Stimulated activated effector memory CD8-positive, alpha-beta T cell treated with anti-CD3 and anti-CD28 coated beads, Interleukin-12 subunit alpha, Interleukin-12 subunit beta, amount 100 ng/mL, for 72 hours (primary cell): ENCODE measurements around the gene RHBDF2.

Experiments
- ATAC-seq: fragments of 150-1000 bp; cut with Tn5 transposase; 2 replicates; pipeline ENCODE4 v1.10.0; 2021
- DNase-seq, 2 donors: peaks; one replicate each; pipeline ENCODE4 v3.0.0; 2021 to 2022; ENCODE audit warnings: low spot score in 2 of 2
- H3K27ac Mint-ChIP-seq: one replicate; pipeline ENCODE4 v1.8.0; 2022; ENCODE audit warnings: mild to moderate bottlenecking, mixed read lengths
- H3K36me3 Mint-ChIP-seq: one replicate; pipeline ENCODE4 v1.8.0; 2022; ENCODE audit warnings: mild to moderate bottlenecking, mixed read lengths
- H3K4me1 Mint-ChIP-seq: one replicate; pipeline ENCODE4 v1.8.0; 2022; ENCODE audit warnings: mixed read lengths
- H3K4me3 Mint-ChIP-seq: one replicate; pipeline ENCODE4 v1.8.0; 2022; ENCODE audit warnings: mild to moderate bottlenecking, mixed read lengths
- H3K9me3 Mint-ChIP-seq: one replicate; pipeline ENCODE4 v1.8.0; 2022; ENCODE audit warnings: mixed read lengths

Gene RHBDF2

DNA sequence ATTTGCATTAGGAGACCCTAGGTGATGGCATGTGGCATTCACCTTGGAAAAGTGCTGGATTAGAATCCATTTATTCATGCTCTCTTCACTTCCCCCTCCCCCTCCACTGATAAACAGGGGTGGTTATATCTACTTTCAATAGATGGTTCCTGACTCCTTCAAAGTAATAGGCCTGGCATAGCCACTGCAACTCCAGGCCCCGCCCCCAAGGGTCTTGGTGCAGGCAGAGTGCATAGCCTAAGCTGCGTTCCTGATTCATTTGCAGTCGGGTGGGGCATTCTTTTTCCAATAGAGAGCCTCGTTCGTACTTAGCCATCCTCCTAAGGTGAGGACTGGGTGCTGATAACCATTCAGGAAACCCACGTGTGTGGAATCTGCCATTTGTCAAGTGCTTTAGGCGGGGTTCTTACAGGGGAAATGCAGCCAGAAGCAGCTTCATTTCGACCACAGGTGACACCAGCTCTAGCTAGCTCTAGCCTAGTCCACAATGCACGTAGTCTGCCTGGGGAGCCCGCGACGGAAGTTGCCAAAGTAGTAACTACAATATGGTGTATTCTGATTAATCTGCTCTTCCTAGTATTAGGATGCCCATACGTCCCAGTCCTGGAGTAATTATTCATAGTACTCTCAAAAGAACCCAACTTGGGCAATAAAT, 59.4 kb downstream of the RHBDF2 start:
- DNase-seq = no peak
- Mint-ChIP-seq H3K27ac (peak overlapping the region; percentile 80), H3K4me1 (peaks cover 79% of the 10 kb centered on the region), H3K36me3 (no peaks in the 10 kb centered on the region), H3K4me3 (no peak overlapping the region), H3K9me3 (no peaks in the 10 kb centered on the region)
- no peak for ATAC-seq

DNA sequence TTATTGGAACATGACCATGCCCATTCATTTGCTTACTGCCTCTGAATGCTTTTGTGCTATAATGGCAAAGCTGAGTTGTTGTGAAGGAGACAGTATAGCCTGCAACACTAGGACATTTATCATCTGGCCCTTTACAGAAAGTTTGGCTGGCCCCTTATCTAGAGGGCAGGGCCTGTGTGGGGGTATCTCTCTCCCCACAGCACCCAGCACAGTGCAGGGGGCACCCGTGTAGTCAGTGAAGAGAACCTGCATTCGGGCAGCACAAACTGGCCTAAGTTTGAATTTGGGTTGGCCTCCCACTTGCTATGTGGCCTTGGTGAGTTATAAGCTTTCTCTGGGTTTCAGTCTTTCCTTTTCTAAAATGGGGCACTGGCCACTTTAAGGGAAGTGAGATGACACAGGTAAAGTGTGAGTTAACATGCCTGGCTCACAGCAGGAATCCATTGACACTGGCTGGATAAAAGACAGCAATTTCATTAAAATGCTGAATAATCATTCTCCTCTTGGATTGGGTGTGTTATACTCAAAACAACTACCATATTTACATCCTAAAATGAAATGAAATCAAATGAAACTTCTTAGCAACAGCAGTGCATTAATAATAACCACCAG, 60.4 kb downstream of the RHBDF2 start:
- no peak overlapping the region for H3K27ac Mint-ChIP-seq
- H3K9me3 Mint-ChIP-seq = no peaks in the 10 kb centered on the region
- DNase-seq = no peak
- ATAC-seq = no peak
- no peaks in the 10 kb centered on the region for H3K36me3 Mint-ChIP-seq
- peaks cover 75% of the 10 kb centered on the region for H3K4me1 Mint-ChIP-seq
- H3K4me3 Mint-ChIP-seq = no peak overlapping the region

DNA sequence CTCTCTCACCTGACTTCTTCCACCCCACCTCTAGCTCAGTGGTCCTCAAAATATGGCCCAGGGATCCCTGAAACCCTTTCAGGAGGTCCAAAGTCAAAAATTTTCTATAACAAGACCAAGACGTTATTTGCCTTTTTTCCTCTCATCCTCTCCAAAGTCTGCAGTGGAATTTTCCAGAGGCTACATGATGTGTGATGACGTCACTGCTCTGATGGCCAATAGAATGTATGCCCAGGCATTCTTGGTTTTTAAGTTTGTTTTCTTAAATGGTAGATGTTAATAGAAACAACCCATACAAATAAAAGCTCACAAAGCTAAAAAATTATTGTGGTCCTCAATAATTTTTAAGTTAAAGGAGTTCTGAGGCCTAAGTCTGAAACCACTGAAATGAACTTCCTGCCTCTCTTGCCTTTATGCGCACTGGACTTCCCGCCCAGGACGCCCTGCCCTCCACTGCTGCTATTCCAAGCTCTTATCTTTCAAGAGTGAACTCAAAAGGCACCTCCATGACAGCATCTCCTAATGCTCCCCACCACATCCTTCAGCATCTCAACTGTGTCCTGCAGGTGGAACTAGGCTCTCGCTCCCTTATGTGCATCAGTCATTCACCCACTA, 61.8 kb downstream of the RHBDF2 start:
- Mint-ChIP-seq H3K4me3 (no peak overlapping the region), H3K4me1 (peaks cover 60% of the 10 kb centered on the region), H3K36me3 (peaks cover 2% of the 10 kb centered on the region), H3K27ac (peak overlapping the region; percentile 4), H3K9me3 (no peaks in the 10 kb centered on the region)
- no peak for DNase-seq
- ATAC-seq = no peak

DNA sequence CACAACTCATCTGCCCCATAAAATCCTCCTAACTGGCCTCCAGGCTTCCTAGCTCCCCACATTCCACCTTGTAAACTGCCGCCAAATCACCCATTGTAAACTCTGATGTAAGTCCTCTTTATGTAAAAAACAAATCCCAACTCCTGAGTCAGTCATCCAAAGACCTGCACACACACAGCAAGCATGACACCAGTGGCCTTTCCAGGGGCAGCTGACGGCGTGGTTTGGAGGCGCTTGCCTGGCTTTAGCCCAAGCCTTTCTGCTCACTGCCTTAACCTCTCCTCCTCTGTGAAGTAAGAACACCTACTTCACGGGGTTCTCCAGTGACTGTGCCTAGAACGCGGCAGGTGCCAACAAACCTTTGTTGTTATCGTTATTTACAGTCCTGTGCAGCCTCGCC, 62.3 kb downstream of the RHBDF2 start:
- H3K36me3 Mint-ChIP-seq = peaks cover 7% of the 10 kb centered on the region
- peaks cover 55% of the 10 kb centered on the region for H3K4me1 Mint-ChIP-seq
- H3K9me3 Mint-ChIP-seq = no peaks in the 10 kb centered on the region
- no peak overlapping the region for H3K27ac Mint-ChIP-seq
- ATAC-seq (no peak), DNase-seq (no peak)
- H3K4me3 Mint-ChIP-seq = no peak overlapping the region

DNA sequence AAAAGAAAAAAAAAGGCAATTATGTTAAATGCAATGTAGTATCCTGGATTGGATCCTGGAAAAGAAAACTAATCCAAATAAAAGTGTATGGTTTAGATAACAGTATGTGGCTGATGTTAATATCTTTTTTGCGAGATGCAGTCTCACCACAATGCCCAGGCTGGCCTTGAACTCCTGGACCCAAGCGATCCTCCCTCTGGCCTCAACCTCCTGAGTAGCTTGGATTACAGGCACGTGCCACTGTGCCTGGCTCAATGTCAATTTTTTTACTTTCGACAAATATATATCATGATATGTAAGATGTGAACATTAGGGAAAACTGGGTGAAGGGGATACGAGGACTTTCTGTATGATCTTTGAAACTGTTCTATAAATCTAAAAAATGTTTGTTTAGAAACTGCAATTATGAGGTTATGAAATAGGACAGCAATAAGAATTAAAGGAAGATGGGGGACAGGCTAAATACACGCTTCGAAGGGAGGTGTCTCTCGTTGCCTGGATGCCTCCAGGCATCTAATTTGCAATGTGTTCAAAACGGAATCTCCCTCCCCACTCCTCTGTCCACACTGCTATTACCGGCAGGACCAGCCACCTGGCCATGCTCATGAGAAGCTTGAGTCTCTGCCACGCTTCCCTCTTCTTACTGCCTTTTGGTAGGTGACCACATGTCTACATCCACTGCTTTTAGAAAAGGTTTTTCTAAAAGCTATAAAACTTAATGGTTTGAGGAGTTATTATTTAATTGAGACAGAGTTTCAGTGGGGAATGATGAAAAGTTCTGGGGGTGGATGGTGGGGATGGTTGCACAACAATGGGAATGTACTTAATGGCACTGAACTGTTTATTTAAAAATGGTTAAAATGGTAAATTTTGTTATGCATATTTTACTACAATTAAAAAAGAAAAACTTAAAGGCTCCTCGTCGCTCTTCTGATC, 63.5 kb downstream of the RHBDF2 start:
- Mint-ChIP-seq H3K36me3 (peaks cover 8% of the 10 kb centered on the region), H3K4me1 (peaks cover 50% of the 10 kb centered on the region), H3K9me3 (no peaks in the 10 kb centered on the region), H3K4me3 (no peak overlapping the region), H3K27ac (no peak overlapping the region)
- DNase-seq = no peak
- no peak for ATAC-seq

DNA sequence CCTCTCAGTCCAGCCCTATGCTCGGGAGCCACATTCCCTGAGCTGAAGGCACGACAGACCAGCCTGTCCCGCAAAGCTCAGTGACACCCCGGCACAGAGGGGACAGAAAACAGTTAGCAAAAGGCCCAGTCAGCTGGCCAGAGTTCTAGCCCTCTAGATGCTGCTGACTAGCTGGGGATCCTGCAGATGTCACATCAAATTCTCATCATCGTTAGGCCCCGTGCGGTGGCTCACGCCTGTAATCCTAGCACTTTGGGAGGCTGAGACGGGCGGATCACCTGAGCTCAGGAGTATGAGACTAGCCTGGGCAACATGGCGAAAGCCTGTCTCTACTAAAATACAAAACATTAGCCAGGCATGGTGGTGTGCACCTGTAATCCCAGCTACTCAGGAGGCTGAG, 65.5 kb downstream of the RHBDF2 start:
- H3K36me3 Mint-ChIP-seq = peaks cover 8% of the 10 kb centered on the region
- H3K9me3 Mint-ChIP-seq = no peaks in the 10 kb centered on the region
- peaks cover 38% of the 10 kb centered on the region for H3K4me1 Mint-ChIP-seq
- H3K4me3 Mint-ChIP-seq = no peak overlapping the region
- no peak for DNase-seq
- no peak overlapping the region for H3K27ac Mint-ChIP-seq
- ATAC-seq = no peak

DNA sequence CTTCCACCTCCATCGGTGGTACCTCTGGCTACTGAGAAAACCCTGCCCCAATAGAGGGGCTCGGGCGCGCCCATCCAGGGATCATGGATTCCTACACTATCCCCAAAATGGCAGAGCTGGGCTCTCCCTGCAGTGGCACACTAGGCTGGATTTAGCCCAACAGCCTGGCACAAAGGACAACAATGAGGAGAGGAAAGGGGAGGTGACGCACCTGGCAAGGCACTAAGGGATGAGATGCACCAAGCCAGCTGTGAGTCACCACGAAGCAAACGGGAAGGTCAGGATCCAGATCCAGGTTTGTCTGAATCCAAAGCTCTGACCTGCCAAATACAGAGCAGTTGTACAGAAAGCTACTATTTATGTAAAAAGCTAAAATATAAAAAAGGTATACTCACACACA, 66.4 kb downstream of the RHBDF2 start:
- no peaks in the 10 kb centered on the region for H3K9me3 Mint-ChIP-seq
- H3K4me1 Mint-ChIP-seq = peaks cover 36% of the 10 kb centered on the region
- H3K4me3 Mint-ChIP-seq = no peak overlapping the region
- peaks cover 8% of the 10 kb centered on the region for H3K36me3 Mint-ChIP-seq
- DNase-seq (no peak), ATAC-seq (no peak)
- H3K27ac Mint-ChIP-seq = no peak overlapping the region

DNA sequence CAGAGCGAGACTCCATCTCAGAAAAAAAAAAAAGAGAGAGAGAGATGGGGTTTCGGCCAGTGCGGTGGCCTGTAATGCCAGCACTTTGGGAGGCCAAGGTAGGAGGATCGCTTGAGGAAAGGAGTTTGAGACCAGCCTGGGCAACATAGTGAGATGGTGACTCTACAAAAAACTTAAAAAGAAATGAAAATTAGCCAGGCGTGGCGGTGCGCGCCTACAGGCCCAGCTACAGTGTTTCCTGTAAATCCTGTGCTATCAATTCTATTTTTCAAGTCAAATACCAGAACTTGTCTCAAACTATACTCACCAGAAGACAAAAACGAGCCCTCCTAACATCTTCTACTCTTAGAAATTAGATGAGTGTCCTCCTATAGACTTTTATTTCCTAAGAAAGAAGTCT, 67.5 kb downstream of the RHBDF2 start:
- Mint-ChIP-seq H3K4me3 (no peak overlapping the region), H3K9me3 (no peaks in the 10 kb centered on the region), H3K27ac (no peak overlapping the region), H3K4me1 (peaks cover 28% of the 10 kb centered on the region), H3K36me3 (peaks cover 8% of the 10 kb centered on the region)
- DNase-seq (no peak), ATAC-seq (no peak)

DNA sequence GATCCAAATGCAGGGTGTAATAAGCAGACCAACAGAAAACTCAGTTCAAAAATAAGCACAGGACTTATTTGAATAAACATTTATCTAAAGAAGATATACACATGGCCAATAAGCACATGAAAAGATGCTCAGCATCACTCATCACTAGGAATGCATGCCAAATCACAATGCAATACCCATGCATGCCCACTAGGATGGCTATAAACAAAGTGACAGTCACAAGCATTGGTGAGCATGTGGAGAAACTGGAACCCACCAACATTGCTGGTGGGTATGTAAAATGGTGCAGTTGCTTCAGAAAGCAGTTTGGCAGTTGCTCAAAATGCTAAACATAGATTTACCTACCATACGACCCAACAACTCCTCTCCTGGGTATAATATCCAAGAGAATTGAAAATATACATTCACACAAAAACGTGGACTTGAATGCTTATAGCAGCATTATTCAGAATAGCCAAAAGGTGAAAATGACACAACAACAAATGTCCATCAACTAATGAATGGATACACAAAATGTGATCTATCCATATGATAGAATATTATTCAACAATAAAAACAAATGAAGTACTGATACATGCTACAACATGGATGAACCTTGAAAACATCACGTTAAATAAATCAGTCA, 68.4 kb downstream of the RHBDF2 start:
- Mint-ChIP-seq H3K36me3 (peaks cover 8% of the 10 kb centered on the region), H3K4me1 (peaks cover 27% of the 10 kb centered on the region), H3K9me3 (no peaks in the 10 kb centered on the region), H3K27ac (no peak overlapping the region), H3K4me3 (no peak overlapping the region)
- ATAC-seq (no peak), DNase-seq (no peak)

DNA sequence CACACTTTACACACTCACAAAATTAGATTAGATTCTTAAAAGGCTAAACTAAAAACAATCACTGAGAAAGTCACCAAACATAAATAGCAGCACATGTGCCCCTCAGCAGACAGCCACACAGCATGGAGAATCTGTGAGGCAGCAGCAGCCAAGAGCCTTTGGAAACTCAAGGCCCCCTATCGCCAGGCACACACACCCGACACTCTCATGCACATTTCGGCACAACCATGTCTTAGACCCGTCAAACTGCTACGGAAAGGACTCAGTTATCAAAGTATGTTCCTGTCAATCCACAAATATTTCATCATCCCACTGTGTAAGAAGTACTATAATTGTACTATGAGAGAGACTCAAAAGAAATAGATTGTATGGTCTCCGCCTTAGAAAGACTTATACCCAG, 69.2 kb downstream of the RHBDF2 start:
- H3K4me3 Mint-ChIP-seq = no peak overlapping the region
- peaks cover 8% of the 10 kb centered on the region for H3K36me3 Mint-ChIP-seq
- peaks cover 26% of the 10 kb centered on the region for H3K4me1 Mint-ChIP-seq
- DNase-seq (no peak), ATAC-seq (no peak)
- no peaks in the 10 kb centered on the region for H3K9me3 Mint-ChIP-seq
- H3K27ac Mint-ChIP-seq = no peak overlapping the region

DNA sequence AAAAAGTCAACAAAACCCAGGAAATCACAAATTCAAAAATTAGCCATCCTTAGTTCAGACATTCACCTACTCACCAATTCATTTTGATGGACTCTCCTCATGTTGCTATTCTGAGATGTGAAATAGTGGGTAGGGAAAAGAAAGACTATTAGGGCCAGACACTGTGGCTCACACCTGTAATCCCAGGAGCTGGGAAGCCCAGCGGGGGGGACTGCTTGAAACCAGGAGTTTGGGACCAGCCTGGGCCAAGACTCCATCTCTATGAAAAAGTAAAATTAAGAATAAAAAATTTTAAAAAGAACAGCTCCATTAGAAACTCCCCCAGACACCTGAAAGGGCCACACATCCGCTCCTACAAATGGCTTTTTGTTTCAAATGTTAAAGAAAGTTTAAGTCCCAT, 69.7 kb downstream of the RHBDF2 start:
- H3K36me3 Mint-ChIP-seq = peaks cover 8% of the 10 kb centered on the region
- H3K4me1 Mint-ChIP-seq = peaks cover 26% of the 10 kb centered on the region
- H3K4me3 Mint-ChIP-seq = no peak overlapping the region
- ATAC-seq (no peak), DNase-seq (no peak)
- no peak overlapping the region for H3K27ac Mint-ChIP-seq
- H3K9me3 Mint-ChIP-seq = no peaks in the 10 kb centered on the region

DNA sequence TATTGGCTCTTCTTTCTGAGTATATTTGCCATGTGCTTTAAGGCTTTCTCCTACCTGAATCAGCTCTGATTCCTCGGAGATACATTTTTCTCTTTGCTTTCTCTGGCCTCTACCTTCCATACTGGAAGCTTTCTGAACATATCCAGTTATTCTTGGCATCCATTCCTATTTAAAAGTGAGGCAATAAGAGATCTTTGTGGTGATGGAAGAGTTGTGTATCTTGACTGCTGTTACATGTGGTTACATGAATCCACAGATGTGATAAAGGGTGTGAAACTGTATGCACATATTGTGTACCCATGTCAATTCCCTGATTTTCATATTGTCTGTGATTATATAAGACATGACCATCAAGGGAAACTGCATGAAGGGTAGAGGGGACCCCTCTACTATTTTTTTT, 72.7 kb downstream of the RHBDF2 start:
- ATAC-seq (no peak), DNase-seq (no peak)
- Mint-ChIP-seq H3K4me1 (peaks cover 27% of the 10 kb centered on the region), H3K36me3 (no peaks in the 10 kb centered on the region), H3K27ac (no peak overlapping the region), H3K9me3 (no peaks in the 10 kb centered on the region), H3K4me3 (no peak overlapping the region)

DNA sequence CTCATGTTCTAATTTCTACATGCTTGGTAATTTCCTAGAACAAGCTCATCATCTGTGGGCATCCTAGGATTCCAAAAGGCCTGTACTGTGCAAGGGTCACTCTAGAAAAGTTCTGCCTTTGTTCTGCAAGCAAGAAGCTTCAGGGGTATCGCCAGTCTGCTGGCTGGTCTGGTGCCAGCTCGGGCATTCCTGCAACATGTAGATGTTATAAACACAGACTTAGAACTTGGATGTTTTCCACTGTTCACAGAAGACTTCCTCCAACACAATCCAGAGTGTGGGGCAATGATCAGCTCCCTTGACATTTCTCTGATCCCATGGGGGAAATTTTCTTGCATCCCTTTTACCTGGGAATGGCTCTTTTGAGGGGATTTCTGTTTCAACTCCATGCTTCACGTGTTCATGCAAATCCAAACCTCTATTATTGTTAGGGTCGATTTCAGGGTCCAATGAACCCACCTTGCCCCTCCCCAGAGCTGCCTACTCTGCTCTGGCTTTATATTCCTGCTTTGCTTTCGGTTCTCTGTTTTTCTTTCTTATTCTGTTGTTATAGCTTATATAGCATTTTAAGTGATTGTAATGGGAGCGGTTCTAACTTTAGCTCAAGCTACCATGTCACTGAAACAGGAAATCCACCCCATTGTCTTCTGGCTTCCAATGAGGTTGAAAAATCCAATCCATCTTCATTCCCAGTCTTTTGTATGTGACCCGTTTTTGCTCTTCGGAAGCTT, 73.6 kb downstream of the RHBDF2 start:
- DNase-seq = no peak
- H3K36me3 Mint-ChIP-seq = peaks cover under 1% of the 10 kb centered on the region
- no peak overlapping the region for H3K27ac Mint-ChIP-seq
- no peak for ATAC-seq
- no peaks in the 10 kb centered on the region for H3K9me3 Mint-ChIP-seq
- no peak overlapping the region for H3K4me3 Mint-ChIP-seq
- peaks cover 26% of the 10 kb centered on the region for H3K4me1 Mint-ChIP-seq

DNA sequence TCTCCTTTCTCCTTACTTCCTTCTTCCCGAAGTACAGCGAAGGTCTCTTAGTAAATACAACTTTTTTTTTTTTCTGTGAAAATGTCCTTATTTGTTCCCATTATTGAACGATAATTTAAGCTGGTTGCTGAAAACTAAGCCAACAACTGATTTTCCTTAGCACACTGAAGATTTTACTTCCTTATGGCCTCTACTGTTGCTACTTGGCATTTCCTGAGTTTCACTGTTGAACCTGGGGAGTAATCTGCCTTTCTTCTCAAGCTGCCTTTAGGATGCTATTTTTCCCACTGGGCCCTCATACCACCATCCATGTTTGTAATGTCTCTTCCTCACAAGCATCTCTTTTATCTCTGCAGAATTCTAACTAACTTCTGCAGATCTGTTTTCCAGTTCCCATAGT, 74.4 kb downstream of the RHBDF2 start:
- Mint-ChIP-seq H3K4me3 (no peak overlapping the region), H3K36me3 (peaks cover 8% of the 10 kb centered on the region), H3K27ac (no peak overlapping the region), H3K9me3 (no peaks in the 10 kb centered on the region), H3K4me1 (peaks cover 29% of the 10 kb centered on the region)
- ATAC-seq = no peak
- no peak for DNase-seq
